OCI-M2 (cell line): ENCODE measurements around the gene CAPSL.
"Not testable (repeated sequence)": the region's sequence is repeated elsewhere in the genome, so short reads cannot be mapped to it uniquely, and the experiment has no call there.

Experiments used
- DNase-seq: peaks from one replicate; lab custom pipeline; 2025; ENCODE audit not compliant: unreplicated experiment; lab: John Stamatoyannopoulos, UW

The CAPSL gene

GRCh38 chr5:35908228-35908627, 30.2 kb downstream of the CAPSL start:
- no peak for DNase-seq

- no peak for DNase-seq
These were observed 33.8 kb downstream of the CAPSL start for GRCh38 chr5:35904443-35905132.

GRCh38 chr5:35903631-35904203, 34.7 kb downstream of the CAPSL start:
- DNase-seq = no peak

DNA sequence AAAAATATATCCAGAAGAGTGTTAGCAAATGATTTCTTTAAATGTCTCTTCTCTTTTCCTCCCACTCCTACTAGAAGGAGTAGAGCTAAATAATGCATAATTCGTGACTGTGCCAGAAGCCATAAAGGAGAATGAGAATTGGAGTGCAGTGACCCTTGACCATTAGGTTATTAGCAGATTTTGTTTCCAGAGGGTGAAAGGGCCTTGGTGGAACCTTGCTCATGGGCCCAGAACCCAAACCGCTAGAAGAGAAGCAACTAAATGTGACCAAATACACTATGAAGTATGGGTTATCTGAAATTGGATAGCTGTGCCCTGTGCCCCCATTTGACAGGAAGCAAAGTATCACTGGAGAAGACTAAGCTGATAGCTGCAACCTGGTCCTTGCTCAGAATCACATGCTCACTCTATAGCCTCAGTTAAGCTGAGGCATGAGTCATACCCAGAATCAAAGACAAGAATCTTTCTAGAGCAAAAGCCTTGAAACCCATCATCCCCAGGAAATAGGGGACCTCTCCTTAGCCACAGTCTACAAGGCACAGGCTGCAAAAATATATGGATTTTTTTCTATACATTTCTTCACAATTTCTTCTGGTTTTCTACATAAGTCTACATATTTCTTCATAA, 36.3 kb downstream of the CAPSL start:
- no peak for DNase-seq

GRCh38 chr5:35900972-35901695, 37.3 kb downstream of the CAPSL start:
- no peak for DNase-seq

DNA sequence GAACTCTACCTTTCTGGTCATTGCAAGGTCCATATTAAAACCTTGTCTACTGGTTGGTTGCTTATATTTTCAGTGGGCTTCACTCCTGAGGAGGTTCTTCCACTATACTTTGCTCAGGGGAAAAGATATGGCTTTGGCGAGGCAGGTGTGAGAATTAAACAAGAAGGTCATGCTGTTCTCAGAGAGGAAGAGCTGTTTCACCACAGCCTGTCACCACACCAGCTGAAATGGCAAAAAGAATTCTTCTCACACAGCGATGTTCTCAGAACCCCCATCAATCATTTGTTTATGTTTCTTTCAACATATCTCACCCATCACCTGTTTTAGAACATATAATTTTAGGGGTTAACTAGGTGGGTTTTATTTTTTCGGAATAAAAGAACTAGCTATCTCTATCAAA, 38.6 kb downstream of the CAPSL start:
- DNase-seq = no peak

GRCh38 chr5:35898952-35899660, 39.3 kb downstream of the CAPSL start:
- DNase-seq = no peak

DNA sequence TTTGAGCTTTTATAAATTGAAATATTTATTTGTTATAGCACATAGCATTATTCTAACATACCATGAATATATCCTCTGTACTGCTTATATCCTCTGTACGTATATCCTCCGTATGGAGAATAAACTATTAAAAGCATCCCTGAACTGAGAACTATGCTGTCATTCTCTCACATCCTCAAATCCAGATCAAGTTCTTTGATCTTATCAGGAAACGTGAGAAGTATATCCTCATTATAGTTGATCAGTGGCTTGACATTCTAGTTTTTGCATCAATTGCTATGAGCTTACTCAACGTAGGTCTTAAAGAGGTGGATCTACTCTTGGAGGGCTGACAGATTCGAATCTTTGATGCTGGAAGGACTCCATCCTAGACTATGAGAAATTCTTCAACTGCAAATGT, 44.3 kb downstream of the CAPSL start:
- DNase-seq = no peak

GRCh38 chr5:35892799-35893198, 45.6 kb downstream of the CAPSL start:
- not testable (repeated sequence) for DNase-seq

GRCh38 chr5:35890021-35891020, 48.1 kb downstream of the CAPSL start:
- DNase-seq = no peak

GRCh38 chr5:35887321-35888100, 50.9 kb downstream of the CAPSL start:
- DNase-seq = no peak

DNA sequence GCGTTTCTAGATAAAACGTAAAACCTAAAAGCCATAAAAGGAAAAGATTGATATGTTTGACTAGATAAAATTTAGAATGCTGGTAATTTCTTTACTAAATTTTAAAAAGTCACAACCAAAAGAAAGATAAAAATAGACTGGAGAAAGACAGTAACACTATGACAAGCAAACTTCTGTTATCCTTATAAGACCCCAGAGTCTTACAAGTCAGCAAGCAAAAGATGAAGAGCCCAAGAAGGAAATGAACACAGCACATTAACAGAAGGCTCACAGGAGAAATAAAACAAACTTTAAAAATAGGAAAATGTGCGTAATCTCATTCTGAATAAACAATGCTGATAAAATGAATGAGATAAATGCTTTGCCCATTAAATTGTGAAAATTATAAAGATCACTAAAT, 52.0 kb downstream of the CAPSL start:
- no peak for DNase-seq

- no peak for DNase-seq
These were observed 53.6 kb downstream of the CAPSL start for GRCh38 chr5:35884773-35885172.

DNA sequence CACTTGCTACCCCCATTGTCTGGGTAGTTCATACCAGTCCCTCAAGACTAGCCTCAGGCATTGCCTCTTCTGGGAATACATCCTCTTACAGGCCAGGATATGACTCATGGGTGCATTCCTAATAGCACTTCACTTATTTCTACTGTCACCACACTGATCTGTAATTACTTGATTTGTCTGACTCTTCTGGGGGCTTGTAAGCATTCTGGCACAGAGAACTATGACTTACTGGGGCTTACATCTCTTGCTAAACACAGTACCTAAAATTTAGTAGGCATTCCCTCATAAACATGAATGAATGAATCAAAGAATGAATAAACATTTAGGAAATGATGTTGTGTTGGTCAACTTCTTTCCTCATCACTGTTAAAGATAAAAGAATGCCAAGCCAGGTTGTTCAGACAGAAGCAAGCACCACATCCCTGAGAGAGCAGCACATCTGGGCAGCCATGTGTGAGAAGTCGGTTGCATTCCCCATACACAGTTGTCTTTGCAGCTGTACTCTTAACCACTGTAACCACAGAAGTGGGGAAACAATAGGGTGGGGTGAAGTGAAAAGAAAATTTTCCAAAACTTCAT, 54.1 kb downstream of the CAPSL start:
- DNase-seq = no peak

DNA sequence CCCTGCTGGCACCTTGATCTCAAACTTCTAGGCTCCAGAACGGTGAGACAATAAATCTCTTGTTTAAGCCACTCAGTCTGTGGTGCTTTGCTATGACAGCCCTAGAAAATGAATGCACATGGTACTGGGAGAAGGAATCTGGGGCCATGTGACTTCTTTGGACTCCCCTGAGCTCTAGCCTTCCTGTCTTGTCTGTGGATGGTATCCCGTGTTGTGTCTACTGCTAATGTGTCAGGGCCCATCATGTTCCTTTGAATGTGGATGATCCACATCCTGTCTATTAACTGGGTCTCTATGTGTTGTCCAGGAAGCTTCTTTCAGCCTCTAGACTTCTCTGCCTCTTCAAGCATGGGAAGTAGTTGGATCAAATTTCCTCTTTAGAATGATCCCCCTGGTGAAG, 56.7 kb downstream of the CAPSL start:
- DNase-seq = no peak

- no peak for DNase-seq
These were observed 58.3 kb downstream of the CAPSL start for GRCh38 chr5:35880156-35880555.

GRCh38 chr5:35879649-35880048, 58.8 kb downstream of the CAPSL start:
- no peak for DNase-seq

DNA sequence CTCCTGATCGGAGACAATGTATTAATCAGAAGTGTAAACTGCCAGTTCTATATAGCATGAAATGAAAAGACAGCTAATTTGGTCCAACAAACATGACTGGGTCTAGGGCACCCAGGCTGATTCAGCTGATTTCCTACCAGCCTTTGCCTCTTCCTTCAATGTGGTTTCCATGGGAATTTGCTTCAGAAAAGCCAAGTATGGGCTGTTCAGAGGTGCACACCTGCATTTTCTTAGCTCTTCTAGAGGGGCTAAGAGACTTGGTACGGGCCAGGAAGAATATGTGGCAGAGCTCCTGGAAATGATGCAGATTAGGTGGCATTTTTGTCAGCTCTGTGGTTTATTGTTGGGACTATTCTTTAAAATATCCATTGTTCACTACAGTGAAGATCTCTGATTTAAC, 59.3 kb downstream of the CAPSL start:
- no peak for DNase-seq

DNA sequence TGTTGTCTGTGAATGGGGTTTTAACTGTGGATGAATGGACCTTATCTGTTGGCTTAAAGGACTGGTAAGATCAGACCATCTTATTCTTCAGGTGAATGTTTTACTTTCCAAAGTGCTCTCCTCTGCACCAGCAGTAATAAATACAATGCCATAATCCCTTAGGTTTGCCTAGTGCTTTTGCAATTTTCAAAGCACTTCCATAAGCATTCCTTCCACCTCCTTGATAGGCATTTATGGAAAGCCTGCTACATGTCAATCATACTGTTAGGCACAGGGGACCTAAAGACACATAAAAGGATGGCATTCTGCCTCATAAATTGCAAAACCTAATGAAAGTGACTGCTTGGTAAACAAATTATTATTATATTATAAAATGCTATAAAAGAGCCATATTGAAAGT, 60.3 kb downstream of the CAPSL start:
- DNase-seq = no peak
